Neural progenitor cell (in vitro differentiated cells): ENCODE measurements around the gene LAGE3.

Experiments used
- EZH2 ChIP-seq: fragments of 200-600 bp; sonication (generic); IDR thresholded peaks from 2 replicates; pipeline ENCODE4 v1.6.1; 2017; ENCODE audit warnings: antibody characterized with exemption, mild to moderate bottlenecking, moderate library complexity
- TF ChIP-seq, protein P1 (sequence below): fragments of 200-600 bp; sonication (generic); IDR thresholded peaks from 2 replicates; pipeline ENCODE4 v1.5.1; 2017; ENCODE audit warnings: antibody characterized with exemption, mild to moderate bottlenecking

DNA sequence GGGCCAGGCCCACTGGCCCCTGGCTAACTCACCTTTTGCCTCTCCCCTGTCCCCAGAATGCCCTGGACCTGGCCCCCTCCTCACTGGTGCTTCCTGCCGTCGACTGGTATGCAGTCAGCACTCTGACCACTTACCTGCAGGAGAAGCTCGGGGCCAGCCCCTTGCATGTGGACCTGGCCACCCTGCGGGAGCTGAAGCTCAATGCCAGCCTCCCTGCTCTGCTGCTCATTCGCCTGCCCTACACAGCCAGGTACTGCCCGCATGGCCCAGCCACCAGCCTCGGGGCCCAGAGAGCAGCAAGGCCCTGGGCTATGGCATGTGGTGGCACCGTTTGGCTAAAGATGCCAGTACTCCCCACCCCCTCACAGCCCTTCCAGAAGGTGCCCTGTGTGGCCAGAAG, 46.9 kb downstream of the LAGE3 start:
- TF ChIP-seq, protein P1, sequence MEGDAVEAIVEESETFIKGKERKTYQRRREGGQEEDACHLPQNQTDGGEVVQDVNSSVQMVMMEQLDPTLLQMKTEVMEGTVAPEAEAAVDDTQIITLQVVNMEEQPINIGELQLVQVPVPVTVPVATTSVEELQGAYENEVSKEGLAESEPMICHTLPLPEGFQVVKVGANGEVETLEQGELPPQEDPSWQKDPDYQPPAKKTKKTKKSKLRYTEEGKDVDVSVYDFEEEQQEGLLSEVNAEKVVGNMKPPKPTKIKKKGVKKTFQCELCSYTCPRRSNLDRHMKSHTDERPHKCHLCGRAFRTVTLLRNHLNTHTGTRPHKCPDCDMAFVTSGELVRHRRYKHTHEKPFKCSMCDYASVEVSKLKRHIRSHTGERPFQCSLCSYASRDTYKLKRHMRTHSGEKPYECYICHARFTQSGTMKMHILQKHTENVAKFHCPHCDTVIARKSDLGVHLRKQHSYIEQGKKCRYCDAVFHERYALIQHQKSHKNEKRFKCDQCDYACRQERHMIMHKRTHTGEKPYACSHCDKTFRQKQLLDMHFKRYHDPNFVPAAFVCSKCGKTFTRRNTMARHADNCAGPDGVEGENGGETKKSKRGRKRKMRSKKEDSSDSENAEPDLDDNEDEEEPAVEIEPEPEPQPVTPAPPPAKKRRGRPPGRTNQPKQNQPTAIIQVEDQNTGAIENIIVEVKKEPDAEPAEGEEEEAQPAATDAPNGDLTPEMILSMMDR, result no peak
- TF ChIP-seq EZH2, result no peak
